Fibroblast of skin of abdomen (primary cell): ENCODE results near the gene FBXO28.

Experiments used
- DNase-seq: peaks from one replicate; pipeline ENCODE4 v3.0.0-alpha.2; 2013

The FBXO28 gene

GRCh38 chr1:224095867-224096266, 18.0 kb upstream of the FBXO28 start:
- DNase-seq, result no peak

GRCh38 chr1:224096773-224097172, 17.1 kb upstream of the FBXO28 start:
- DNase-seq, result no peak

GRCh38 chr1:224098007-224098406, 15.9 kb upstream of the FBXO28 start:
- no peak for DNase-seq

- peak; percentile 42 for DNase-seq
Measured at GRCh38 chr1:224106568-224107281, 7.2 kb upstream of the FBXO28 start.

GRCh38 chr1:224107282-224107625, 6.7 kb upstream of the FBXO28 start:
- DNase-seq, result no peak

GRCh38 chr1:224108991-224109390, 4.9 kb upstream of the FBXO28 start:
- DNase-seq, result no peak

GRCh38 chr1:224109981-224110380, 3.9 kb upstream of the FBXO28 start:
- DNase-seq, result no peak

- no peak for DNase-seq
Measured at GRCh38 chr1:224113005-224113404, 906 bp upstream of the FBXO28 start.

GRCh38 chr1:224113545-224113917, 380 bp upstream of the FBXO28 start:
- DNase-seq, result no peak

- DNase-seq, result no peak
Measured at GRCh38 chr1:224114787-224115175, 870 bp downstream of the FBXO28 start.

GRCh38 chr1:224116131-224116530, 2.2 kb downstream of the FBXO28 start:
- peak; percentile 55 for DNase-seq

GRCh38 chr1:224118688-224119087, 4.8 kb downstream of the FBXO28 start:
- no peak for DNase-seq

GRCh38 chr1:224123136-224123535, 9.2 kb downstream of the FBXO28 start:
- no peak for DNase-seq

GRCh38 chr1:224124220-224124619, 10.3 kb downstream of the FBXO28 start:
- peak; percentile 49 for DNase-seq

GRCh38 chr1:224127925-224128819, 14.3 kb downstream of the FBXO28 start:
- peak; percentile 74 for DNase-seq

- DNase-seq, result no peak
Measured at GRCh38 chr1:224131253-224131652, 17.3 kb downstream of the FBXO28 start.

GRCh38 chr1:224132901-224133300, 19.0 kb downstream of the FBXO28 start:
- no peak for DNase-seq

- no peak for DNase-seq
Measured at GRCh38 chr1:224133741-224134299, 19.9 kb downstream of the FBXO28 start.

GRCh38 chr1:224137518-224137917, 23.6 kb downstream of the FBXO28 start:
- no peak for DNase-seq

GRCh38 chr1:224138198-224138597, 24.3 kb downstream of the FBXO28 start:
- no peak for DNase-seq

GRCh38 chr1:224141693-224142092, 27.8 kb downstream of the FBXO28 start:
- no peak for DNase-seq

GRCh38 chr1:224149709-224150108, 35.8 kb downstream of the FBXO28 start:
- DNase-seq, result no peak

GRCh38 chr1:224151117-224151516, 37.2 kb downstream of the FBXO28 start:
- DNase-seq, result no peak

- no peak for DNase-seq
Measured at GRCh38 chr1:224157316-224157715, 43.4 kb downstream of the FBXO28 start.
